ENCODE measurements around the gene PKD1L1.

DNA sequence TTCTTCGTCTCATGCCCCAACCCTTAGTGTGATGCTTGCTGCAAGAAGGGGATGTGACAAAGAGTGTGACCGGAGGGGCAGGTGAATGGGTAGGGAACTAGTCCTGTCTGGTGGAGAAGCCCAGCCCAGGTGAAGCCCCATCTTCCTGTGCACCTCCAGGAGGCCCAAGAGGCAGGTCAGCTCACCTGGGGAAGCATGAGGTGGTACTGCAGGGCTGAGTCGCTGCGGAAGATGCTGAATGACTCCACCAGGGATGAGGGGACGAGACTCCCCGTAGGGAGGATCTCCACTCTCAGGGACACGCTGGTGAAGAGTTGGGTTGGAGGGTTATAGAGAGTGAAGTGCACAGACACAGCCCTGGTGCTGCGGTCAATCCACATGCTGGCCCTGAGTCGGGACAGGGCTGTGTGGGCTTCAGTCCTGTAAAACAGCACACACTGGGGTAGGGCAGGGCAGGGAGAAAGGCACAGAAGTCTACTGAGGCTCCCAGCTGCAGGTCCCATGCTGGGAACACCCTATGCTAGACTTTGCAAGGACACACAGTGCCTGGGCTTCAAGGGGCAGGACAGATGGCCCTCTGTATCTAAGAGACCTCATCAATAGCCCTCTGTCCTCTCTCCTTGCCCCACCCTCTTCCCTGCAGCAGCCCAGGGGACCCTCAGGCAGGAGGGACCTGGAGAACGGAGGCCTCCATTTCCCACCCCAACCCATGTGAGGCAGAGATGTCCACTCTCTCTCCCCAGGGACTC is 136.5 kb downstream of the PKD1L1 start:
- TF ChIP-seq, protein P1, sequence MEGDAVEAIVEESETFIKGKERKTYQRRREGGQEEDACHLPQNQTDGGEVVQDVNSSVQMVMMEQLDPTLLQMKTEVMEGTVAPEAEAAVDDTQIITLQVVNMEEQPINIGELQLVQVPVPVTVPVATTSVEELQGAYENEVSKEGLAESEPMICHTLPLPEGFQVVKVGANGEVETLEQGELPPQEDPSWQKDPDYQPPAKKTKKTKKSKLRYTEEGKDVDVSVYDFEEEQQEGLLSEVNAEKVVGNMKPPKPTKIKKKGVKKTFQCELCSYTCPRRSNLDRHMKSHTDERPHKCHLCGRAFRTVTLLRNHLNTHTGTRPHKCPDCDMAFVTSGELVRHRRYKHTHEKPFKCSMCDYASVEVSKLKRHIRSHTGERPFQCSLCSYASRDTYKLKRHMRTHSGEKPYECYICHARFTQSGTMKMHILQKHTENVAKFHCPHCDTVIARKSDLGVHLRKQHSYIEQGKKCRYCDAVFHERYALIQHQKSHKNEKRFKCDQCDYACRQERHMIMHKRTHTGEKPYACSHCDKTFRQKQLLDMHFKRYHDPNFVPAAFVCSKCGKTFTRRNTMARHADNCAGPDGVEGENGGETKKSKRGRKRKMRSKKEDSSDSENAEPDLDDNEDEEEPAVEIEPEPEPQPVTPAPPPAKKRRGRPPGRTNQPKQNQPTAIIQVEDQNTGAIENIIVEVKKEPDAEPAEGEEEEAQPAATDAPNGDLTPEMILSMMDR (optimal IDR thresholded peaks at IDR 0.05 in 1 of 3, IDR thresholded peaks at IDR 0.05 in 1 of 3, conservative IDR thresholded peaks at IDR 0.05 in 1 of 3; ENCODE audit: extremely low read depth in 1 of 3, insufficient read depth in 2 of 3, low read length in 3 of 3): no peak
- TF ChIP-seq EZH2 (IDR thresholded peaks at IDR 0.05; ENCODE audit: low read length): no peak
